ENCODE measurements around the gene ZDHHC16.

ZDHHC16 gene

GRCh38 chr10:97479939-97480338, 34.0 kb downstream of the ZDHHC16 start:
- no peak for DNase-seq

GRCh38 chr10:97481071-97481470, 35.1 kb downstream of the ZDHHC16 start:
- DNase-seq = no peak

- DNase-seq = no peak
These were observed 36.4 kb downstream of the ZDHHC16 start for GRCh38 chr10:97482381-97482780.

- no peak for DNase-seq
These were observed 37.5 kb downstream of the ZDHHC16 start for GRCh38 chr10:97483506-97483905.

DNA sequence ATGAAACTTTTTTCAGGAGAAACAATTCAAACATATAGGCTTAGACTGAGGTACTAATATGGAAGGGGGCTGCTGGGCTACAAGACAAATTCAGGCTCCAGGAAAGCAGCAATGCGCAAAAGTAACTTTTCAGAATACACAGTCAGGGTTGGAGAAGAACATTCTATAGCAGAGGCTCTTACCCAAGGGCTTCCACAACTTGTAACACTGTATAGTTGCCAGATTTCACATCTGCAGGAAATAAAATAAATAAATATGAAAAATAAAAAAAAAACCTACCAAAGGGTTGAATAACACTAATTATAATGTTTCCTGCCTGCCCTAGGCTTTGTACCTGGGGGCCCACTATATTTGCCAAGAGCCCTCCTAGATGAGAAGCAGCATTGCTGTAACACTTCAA, 37.9 kb downstream of the ZDHHC16 start:
- no peak for DNase-seq

DNA sequence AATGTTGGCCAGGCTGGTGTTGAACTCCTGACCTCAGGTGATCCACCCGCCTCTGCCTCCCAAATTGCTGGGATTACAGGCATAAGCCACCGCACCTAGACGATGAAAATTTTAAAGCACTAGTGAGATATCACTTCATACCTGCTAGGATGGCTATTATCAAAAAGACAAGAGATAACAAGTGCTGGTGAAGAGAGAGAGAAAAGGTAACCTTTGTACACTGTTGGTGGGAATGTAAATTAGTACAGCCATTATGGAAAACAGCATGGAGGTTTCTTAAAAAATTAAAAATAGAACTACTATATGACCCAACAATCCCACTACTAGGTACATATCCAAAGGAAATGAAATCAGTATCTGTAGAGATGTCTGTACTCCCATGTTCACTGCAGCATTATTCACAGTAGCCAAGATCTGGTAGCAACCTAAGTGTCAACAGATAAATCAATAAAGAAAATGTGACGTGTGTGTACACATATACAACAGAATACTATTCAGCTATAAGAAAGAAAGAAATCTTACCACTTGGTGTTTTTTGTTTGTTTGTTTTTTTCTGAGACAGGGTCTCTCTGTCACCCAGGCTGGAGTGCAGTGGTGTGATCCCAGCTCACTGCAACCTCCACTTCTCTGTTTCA, 39.8 kb downstream of the ZDHHC16 start:
- no peak for DNase-seq

DNA sequence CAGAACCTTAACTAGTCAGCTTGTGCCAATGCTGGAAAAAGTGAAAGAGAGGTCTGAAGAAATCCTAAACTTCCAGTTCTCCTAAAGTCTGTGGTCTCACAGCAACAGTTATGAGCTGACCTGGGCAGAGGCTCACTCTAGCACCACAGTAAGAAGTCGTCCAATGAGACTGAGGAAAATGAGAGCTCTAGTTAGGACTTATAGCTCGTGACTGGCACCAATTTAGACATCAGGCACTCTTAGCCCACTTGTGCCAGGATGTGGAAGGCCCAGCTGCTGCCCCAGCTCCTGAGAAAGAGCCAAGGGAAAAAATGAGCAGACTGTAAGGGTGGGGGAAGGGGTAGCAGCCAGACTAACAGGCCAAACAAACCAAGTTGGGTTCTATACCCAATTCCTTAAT, 44.6 kb downstream of the ZDHHC16 start:
- DNase-seq = no peak

- no peak for DNase-seq
These were observed 48.2 kb downstream of the ZDHHC16 start for GRCh38 chr10:97494151-97494550.

DNA sequence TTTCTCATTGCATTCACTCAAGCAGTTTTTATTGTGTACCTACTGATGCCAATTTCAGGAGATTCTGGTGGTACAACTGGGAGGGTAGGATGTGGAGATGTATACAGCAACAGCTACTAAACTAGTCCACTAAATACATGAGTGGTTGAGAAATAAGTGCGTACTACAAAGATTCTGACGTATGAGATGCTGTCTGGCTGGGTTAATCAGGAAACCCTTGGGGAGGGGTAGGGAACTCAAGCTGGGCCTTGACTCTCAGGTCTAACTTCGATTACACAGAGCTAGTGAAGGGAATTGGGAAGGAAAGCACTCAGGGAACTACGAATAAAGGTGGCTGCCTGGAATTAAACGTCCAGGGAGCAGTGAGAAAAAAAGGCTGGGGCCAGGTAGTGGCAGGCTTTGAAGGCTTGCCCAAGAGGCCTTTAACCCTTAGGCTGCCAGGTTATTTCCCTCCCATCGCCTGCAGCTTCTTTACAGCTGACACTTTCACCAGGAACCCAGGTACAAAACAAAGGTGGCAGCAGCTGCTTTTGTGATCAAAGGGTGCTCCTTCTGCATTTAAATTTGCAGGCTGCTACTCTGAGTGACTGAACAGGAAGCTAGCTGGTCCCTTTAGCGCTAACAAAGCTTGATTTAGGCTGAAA, 49.0 kb downstream of the ZDHHC16 start:
- DNase-seq = no peak

DNA sequence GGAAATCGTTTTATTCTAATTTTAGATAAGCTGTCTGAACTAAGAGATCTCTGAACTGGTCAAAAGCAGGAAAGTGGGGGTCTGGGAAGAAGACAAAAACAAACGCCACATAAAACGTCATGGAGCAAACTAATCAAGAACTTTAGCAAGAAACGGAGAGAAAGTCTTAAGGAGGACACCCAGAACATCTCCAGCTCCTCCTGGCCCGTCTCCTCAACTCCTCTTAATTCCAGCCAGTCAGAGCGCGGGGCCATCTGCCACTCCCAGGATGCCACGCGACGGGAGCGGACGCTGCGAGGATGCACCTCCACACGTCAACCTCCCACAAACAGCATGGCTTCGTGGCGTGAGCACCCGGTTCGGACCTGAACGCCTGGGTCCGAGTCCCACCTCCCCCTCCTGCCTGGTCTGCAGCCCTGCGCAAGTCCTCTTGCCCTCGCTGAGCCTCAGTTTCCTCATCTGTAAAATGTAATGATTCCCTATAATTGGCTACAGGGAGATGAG, 51.6 kb downstream of the ZDHHC16 start:
- DNase-seq = peak; percentile 81

- DNase-seq = peak; percentile 99
These were observed 52.3 kb downstream of the ZDHHC16 start, which contains the start of gene MMS19 for GRCh38 chr10:97498076-97498840. Gene MMS19 (minus strand): TSS chr10:97498422. CDS start chr10:97498384, 38 bp downstream.

DNA sequence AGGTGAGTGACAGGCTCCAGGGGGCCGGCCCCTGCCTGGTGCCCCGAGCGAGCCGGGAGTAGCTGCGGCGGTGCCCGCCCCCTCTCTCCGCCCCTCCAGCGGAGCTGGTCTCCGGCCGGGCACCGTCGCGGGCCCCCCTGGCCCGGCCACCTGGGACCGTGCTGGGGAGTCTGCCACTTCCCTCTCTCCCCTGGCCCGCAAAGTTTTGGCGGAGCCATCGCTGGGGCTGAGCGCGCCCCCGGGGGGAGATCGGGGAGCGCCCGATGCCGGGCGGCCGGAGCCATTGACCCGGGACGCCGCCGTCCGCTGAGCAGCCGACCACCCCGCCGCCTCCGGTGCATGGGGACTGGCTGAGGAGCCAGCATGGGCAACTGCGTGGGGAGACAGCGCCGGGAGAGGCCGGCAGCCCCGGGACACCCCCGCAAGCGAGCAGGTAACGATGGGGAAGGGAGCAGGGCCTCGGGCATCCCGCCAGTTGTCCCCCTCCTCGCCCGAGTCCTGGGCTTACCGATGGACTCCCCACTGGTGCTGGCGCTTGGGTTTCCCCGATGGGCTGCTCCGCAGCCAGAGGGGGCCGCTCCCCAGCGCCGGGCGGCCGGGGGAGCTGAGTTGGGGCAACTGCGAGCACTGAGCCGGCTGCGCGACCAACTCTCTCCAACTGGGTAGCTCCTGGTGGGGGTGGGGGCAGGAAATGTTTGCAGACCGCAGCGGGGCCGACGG, 53.0 kb downstream of the ZDHHC16 start, which contains the start of gene UBTD1:
Gene UBTD1, plus strand, starts transcription at position 84 of the 720 bp plus-strand sequence. Its CDS starts 280 bp downstream, at position 364.
- peak; percentile 51 for DNase-seq

- peak; percentile 47 for DNase-seq
These were observed 53.8 kb downstream of the ZDHHC16 start for GRCh38 chr10:97499561-97500296.

- DNase-seq = no peak
These were observed 54.3 kb downstream of the ZDHHC16 start for GRCh38 chr10:97500297-97500575.

DNA sequence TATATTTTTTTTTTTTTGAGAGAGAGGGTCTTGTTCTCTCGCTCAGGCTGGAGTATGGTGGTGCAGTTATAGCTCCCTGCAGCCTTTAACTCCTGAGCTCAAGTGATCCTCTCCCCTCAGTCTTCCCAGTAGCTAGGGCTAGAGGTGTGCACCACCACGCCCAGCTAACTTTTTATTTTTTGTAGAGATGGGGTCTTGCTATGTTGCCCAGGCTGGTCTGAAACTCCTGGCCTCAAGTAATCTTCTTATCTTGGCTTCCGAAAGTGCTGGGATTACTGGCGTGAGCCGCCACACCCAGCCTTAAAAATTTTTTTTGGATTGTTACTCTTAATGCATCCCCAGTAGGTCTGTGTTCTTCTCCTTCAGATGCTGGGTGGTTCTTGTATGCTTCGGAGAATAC, 56.9 kb downstream of the ZDHHC16 start:
- DNase-seq = no peak

GRCh38 chr10:97503406-97503805, 57.4 kb downstream of the ZDHHC16 start:
- peak; percentile 21 for DNase-seq

GRCh38 chr10:97505152-97505551, 59.2 kb downstream of the ZDHHC16 start:
- no peak for DNase-seq

DNA sequence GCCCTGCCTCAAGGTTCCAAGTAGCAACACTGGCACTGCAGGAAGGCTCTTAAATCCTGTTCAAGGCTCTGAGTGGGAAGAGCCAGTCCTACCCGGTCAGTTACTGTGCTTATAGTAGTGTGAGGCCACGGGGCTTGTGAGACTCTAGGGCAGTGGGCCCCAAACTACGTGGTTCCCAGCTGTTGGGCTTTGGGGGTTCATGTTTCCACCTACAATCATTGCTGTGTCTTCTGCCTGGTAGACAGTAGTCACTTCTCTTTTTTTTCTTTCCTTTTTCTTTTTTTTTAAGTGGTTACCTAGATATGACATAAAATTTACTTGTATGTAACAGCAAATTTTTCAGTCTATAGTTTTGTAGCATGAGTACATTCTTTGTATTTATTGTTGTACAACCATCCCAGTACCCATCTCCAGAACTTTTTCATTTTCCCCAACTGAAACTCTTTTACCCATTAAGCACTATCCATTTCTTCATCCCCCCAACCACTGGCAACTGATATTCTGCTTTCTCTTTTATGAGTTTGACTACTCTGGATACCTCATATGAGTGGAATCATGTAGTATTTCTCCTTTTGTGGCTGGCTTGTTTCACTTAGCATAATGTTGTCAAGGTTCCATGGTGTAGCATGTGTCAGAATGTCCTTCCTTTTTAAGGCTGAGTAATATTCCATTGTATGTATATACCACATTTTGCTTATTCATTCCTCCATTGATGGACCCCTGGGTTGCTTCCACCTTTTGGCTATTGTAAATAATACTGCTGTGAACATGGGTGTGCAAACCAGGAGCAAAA, 60.4 kb downstream of the ZDHHC16 start:
- DNase-seq = no peak
